LNCAP (cell line): ENCODE data around the gene COX17.

Source experiments
- TF ChIP-seq, protein P1 (sequence below): fragments of 450-650 bp; IDR thresholded peaks from 2 replicates; pipeline ENCODE4 v1.5.1; 2017; ENCODE audit warnings: mild to moderate bottlenecking

COX17 gene

DNA sequence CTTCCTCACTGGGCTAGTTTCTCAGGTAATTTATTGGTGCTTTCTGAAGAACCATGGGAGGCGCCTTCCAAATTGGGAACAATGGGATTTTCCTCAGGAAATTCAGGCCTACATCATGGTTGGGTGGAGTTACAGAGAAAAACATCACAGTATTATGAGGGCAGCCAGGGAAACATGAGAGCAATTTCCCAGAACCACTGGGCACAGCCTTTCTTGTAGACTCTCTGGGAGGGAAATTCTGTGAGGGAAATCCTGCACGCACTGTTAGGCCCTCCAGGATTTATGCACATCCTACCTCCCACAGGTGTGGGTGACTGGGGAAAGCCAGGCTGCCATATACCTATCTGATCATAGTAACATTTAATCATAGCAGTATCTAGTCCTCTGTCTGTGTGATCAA lies 30.0 kb downstream of the COX17 start:
- TF ChIP-seq, protein P1, sequence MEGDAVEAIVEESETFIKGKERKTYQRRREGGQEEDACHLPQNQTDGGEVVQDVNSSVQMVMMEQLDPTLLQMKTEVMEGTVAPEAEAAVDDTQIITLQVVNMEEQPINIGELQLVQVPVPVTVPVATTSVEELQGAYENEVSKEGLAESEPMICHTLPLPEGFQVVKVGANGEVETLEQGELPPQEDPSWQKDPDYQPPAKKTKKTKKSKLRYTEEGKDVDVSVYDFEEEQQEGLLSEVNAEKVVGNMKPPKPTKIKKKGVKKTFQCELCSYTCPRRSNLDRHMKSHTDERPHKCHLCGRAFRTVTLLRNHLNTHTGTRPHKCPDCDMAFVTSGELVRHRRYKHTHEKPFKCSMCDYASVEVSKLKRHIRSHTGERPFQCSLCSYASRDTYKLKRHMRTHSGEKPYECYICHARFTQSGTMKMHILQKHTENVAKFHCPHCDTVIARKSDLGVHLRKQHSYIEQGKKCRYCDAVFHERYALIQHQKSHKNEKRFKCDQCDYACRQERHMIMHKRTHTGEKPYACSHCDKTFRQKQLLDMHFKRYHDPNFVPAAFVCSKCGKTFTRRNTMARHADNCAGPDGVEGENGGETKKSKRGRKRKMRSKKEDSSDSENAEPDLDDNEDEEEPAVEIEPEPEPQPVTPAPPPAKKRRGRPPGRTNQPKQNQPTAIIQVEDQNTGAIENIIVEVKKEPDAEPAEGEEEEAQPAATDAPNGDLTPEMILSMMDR = no peak

DNA sequence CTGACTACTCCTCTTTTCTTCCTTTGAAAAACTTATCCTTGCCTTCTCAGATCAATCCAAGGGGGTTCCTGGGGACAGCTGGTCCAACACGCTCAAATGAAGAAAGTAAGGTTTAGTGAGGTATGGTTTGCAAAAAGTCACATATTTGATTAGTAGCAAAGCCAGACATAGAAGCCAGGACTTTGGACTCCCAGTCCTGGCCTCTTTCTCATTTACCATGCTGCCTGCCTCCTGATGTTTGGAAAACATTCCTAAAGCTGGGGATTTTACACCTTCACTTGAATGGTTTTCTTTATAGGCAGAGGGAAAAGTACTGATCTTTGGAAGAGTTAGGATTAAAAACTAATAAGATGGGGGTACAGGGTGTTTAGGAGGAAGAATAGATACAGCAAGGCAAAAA lies 31.4 kb downstream of the COX17 start:
- TF ChIP-seq, protein P1 = no peak

DNA sequence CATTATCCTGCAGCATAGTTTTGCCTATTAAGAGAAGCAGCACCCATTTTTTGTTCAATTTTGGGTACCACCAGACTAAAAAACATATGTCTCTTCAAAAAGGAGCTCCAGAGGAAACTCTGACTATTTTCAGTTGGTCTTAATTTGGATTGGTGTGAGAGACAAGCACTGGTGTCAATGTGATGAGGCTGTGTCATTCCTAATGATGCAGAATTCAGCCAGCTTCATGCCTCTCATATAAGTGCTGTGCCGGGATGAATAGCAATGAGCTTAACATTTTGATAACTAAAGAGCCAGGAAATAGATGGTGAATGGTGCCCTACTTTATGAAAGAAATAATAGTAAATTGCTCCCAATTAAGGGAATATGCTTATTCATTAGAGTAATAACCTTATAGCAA lies 32.7 kb downstream of the COX17 start:
- TF ChIP-seq, protein P1 = no peak

DNA sequence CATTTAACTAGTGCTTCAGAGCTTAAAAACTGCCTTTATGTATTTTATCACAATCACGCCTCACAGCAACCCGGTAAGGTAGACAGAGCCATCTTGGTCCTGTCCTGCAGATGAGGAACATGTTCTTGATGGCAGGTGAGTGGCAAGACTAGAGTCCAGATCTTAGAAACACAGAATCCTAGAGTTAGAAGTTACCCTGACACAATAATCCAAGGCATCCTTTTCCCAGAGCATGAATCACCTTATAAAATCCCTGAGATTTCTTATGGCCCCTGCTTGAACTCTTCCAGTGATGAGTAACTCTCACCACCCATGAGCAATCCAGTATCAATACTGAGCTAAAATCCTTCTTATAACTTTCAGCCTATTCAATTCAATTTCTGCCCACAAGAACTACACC lies 33.7 kb downstream of the COX17 start:
- TF ChIP-seq, protein P1 = no peak

DNA sequence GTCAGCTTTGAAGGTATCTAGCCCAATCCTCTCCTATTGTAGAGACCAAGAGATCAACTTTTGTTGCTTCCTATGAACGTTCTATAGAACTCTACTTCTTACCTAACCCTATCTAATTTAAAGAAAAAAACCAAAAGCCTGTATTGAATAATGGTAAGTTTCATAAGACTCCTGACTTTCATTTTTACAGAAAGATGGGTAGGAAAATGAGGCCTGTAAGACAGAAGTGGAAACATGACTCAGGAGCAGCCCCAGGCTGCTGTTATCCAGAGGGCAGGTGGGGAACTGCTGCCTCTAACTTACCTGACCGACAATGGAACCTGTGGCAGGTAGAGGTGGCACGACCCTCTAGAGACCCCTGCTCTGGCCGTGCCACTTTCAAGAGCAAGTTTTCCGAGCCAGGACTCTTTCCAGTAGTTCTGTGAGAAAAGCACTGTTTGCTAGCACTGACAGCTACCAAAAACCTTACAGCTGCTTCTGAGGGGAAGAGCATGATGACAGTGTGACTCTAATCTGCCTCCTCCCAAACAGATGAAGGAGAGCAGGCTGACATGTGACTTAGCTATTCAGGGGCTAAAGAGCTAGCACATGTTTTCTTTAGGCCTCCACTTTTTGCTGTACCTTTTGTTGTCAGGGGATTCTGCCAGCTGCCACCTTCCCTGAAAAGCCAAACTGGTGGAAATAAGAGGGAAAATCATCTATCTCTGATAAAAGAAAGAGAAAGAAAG lies 34.3 kb downstream of the COX17 start:
- TF ChIP-seq, protein P1 = no peak

DNA sequence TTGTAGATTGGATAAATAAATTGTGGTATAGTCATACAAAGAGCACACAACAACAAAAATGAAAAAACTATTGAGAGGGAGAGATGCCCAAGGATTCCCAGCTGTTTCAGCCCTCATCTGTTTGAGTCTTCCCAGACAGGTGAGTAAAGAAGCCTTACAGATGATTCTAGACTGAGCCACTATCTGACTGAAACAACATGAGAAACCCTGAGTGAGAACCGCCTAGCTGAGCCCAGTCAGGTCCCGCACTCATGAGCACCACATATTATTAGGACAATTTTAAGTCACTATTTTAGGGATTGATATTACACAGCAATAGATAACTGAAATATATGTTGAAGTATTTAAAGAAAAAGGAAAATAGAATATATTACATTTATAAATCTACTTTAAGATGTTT lies 35.8 kb downstream of the COX17 start:
- TF ChIP-seq, protein P1 = no peak

DNA sequence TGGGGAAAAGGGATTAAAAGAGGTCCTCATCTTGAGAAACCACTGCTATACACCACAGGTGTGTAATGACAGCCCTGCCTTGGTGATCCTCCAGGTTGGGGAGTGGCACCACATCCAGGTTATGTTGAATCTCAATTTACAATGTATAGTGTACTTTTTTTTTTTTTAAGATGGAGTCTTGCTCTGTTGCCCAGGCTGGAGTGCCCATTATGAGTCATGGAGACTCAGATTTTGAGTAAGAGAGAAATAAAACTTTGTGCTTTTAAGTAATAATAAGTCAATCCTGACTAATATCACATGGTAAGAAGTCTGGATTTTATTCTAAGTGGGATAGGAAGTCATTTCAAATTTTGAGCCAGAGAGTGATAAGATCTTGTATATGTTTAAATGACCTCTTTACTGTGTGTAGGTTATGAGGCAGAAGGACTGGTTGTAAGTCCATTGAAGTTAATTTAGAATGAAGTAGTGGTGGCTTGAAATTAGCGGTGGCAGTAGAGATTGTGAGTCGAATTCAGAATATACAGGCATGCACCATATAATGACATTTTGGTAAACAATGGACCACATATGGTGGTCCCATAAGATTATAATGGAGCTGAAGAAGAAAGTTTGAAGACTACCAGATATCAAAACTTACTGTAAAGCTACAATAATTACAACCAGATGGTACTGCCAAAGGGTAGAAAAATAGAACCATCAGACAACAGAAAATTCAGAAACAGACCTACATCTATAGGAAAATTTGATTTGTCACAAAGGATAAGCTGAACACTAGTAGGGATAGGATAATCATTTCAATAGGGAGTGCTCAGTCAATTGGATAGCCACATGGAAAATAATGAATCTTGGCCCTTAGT lies 37.5 kb downstream of the COX17 start:
- TF ChIP-seq, protein P1 = no peak
